Fibroblast of villous mesenchyme (primary cell): ENCODE measurements around the gene CCDC88B. TPM values are rescaled to one million over a fixed set of nuclear protein-coding genes. Genes with fewer than 3 reads are reported as not detected.

Experiments
- DNase-seq: peaks from one replicate; pipeline ENCODE4 v3.0.0-alpha.2; 2010; ENCODE audit warnings: low read depth
- H3K4me3 ChIP-seq: 2 replicates; pipeline ENCODE4 v1.5.1; 2011; ENCODE audit warnings: low read depth, mild to moderate bottlenecking, low read length
- total RNA-seq: library from RNA; depleted of rRNA; stranded (reverse); fragments of >200 nt; gene quantifications from 2 replicates; pipeline ENCODE4 v1.2.3, GENCODE V29; 2012
- TF ChIP-seq, protein P1 (sequence below): IDR thresholded peaks from 2 replicates; pipeline ENCODE4 v1.5.1; 2012; ENCODE audit warnings: low read depth, mild to moderate bottlenecking, low read length; ENCODE audit not compliant: insufficient read depth

The CCDC88B gene
- total RNA-seq, 1 donor: 1.7 TPM

DNA sequence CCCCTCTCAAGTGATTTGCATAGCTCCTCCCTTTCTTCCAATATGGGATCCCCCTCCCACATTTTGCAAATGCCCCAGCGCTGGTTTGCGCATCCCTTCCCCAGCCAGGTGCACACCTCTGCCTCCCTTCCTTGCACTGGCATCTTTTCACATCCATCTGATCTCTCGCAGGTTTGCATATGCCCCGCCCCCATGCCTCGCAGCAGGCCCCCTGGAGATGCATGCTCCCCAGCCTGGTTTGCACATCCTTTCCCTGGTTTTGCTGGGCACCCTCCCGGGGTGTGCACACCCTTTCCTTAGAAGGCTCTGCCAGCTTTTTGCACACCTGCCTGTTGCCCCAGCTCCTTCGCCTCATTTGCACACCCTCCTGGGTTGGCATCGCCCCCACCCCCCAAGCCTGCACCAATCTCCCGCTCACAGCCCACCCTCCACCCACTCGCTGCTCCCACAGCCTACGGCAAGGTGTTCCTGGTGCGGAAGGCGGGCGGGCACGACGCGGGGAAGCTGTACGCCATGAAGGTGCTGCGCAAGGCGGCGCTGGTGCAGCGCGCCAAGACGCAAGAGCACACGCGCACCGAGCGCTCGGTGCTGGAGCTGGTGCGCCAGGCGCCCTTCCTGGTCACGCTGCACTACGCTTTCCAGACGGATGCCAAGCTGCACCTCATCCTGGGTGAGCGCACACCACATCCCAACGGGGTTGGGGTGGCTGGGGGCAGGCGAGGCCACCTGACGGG lies 19.9 kb downstream of the CCDC88B start:
- TF ChIP-seq, protein P1, sequence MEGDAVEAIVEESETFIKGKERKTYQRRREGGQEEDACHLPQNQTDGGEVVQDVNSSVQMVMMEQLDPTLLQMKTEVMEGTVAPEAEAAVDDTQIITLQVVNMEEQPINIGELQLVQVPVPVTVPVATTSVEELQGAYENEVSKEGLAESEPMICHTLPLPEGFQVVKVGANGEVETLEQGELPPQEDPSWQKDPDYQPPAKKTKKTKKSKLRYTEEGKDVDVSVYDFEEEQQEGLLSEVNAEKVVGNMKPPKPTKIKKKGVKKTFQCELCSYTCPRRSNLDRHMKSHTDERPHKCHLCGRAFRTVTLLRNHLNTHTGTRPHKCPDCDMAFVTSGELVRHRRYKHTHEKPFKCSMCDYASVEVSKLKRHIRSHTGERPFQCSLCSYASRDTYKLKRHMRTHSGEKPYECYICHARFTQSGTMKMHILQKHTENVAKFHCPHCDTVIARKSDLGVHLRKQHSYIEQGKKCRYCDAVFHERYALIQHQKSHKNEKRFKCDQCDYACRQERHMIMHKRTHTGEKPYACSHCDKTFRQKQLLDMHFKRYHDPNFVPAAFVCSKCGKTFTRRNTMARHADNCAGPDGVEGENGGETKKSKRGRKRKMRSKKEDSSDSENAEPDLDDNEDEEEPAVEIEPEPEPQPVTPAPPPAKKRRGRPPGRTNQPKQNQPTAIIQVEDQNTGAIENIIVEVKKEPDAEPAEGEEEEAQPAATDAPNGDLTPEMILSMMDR: no peak
- no peak for DNase-seq
- H3K4me3 ChIP-seq: peak overlapping the region; percentile 91

DNA sequence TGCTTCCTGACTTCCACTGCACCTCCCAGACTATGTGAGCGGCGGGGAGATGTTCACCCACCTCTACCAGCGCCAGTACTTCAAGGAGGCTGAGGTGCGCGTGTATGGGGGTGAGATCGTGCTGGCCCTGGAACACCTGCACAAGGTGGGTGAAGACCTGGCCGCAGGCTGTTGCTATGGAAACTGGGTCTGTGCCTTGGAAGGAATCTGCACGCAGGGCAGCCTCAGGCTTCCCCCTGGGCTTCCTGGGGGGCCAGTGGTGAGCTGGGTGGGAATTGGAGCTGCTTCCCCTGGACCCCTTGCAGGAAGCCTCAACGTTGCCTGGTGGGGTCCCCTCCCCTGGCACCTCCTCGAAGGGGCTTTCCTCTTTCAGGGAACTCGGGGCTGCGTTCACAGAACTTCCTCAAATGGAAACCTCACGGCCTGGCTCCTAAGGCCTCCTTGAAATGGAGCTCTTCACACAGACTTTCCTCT lies 20.5 kb downstream of the CCDC88B start:
- TF ChIP-seq, protein P1: no peak
- H3K4me3 ChIP-seq: no peak overlapping the region
- DNase-seq: no peak

DNA sequence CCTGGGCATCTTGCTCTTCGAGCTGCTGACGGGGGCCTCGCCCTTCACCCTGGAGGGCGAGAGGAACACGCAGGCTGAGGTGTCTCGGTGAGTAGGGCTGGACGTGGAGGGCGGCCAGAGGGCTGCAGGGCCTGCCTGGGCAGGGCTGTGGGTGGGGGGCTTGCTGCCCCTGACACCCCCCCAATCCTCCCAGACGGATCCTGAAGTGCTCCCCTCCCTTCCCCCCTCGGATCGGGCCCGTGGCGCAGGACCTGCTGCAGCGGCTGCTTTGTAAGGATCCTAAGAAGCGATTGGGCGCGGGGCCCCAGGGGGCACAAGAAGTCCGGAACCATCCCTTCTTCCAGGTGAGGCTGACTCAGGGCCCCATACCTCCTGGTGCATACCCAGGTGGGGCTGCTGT lies 21.7 kb downstream of the CCDC88B start:
- TF ChIP-seq, protein P1: no peak
- no peak overlapping the region for H3K4me3 ChIP-seq
- DNase-seq: no peak

DNA sequence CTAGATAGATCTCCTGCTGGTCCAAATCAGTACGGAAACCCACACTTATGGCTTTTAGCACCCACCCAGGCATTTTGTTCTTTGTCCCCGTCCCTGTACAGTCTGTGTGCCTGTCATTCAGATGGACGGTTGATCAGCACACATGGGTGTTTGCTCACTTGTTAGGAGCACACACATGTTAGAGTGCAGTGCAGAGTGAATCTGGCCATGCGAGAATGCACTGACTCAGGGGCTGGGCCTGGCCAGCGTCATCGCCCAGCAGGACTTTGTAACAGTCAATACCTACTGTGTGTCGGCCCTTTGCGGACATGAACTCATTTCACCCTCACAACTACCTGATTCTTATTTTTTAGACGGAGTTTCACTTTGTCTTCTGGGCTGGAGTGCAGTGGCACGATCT lies 22.3 kb downstream of the CCDC88B start:
- no peak overlapping the region for H3K4me3 ChIP-seq
- TF ChIP-seq, protein P1: no peak
- DNase-seq: no peak

DNA sequence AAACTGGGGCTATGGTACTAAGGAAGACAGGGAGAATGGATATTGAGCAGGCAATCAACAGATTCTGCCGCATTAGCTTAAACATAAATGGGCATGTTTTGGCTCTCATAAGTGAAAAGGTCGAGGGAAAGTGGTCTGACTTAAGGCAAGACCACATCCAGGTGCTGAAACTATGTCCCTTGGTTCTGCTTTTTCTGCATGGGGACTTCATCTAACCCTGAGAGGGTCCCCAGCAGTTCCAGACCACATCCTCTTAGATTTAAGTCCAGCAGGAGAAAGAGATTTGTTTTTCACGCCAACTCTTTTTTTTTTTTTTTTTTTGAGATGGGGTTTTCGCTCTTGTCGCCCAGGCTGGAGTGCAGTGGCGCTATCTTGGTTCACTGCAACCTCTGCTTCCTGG lies 24.4 kb downstream of the CCDC88B start:
- TF ChIP-seq, protein P1: no peak
- DNase-seq: no peak
- no peak overlapping the region for H3K4me3 ChIP-seq

DNA sequence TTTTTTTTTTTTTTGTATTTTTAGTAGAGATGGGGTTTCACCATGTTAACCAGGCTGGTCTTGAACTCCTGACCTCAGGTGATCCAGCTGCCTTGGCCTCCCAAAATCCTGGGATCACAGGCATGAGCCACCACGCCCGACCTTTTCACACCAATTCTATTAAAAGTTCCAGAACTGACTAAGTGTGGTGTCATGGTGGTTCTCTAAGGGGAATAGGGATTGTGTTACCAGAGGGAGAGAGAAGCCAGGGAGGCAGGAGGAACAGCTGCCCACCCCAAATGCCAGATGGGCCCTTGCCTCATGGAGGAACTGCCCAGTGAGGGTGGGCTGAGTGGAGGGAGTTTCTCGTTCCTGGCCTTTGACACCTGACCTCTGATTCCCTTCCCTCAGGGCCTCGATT lies 24.9 kb downstream of the CCDC88B start:
- TF ChIP-seq, protein P1: no peak
- DNase-seq: no peak
- no peak overlapping the region for H3K4me3 ChIP-seq

DNA sequence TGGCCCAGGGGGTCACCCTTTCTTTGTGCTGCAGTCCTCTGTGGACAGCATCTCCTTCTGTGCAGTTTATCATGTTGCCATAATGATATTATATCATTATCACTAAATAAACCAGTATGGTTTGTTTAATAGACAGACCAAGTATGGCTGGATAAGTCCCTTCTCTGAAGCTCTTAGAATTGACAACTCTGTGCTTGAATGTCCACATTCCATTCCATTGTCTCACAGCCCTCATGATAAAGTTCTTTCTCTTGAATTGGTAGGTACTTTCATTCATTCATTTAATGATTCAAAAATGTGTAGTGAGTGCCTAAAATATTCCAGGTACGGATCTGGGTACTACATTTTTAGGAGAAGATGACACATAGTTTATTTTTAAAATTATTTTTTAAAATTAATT lies 26.7 kb downstream of the CCDC88B start:
- TF ChIP-seq, protein P1: no peak
- no peak overlapping the region for H3K4me3 ChIP-seq
- DNase-seq: no peak
